DOHH2 (cell line): ENCODE measurements around the gene ZNF444.

Experiments
- H3F3A ChIP-seq: fragments of 200-600 bp; sonication (generic), shearing (Covaris generic); 2 replicates; pipeline ENCODE4 v1.6.0; 2016; ENCODE audit warnings: antibody characterized with exemption, mild to moderate bottlenecking; ENCODE audit not compliant: control insufficient read depth, insufficient read depth
- H3K27ac ChIP-seq: fragments of 200-600 bp; sonication (generic); 2 replicates; pipeline ENCODE4 v1.5.1; 2014; ENCODE audit warnings: low read depth, mild to moderate bottlenecking, low read length, moderate library complexity
- H3K27me3 ChIP-seq: fragments of 200-600 bp; sonication (generic); 2 replicates; pipeline ENCODE4 v1.6.1; 2014; ENCODE audit warnings: mild to moderate bottlenecking, low read length, mixed read lengths; ENCODE audit not compliant: control insufficient read depth
- H3K36me3 ChIP-seq: fragments of 200-600 bp; sonication (generic); 2 replicates; pipeline ENCODE4 v1.6.1; 2014; ENCODE audit warnings: mild to moderate bottlenecking, low read length, moderate library complexity, mixed read lengths; ENCODE audit not compliant: control insufficient read depth
- H3K4me1 ChIP-seq: fragments of 200-600 bp; sonication (generic); 2 replicates; pipeline ENCODE4 v1.6.1; 2014; ENCODE audit warnings: mild to moderate bottlenecking, low read length, mixed read lengths; ENCODE audit not compliant: control insufficient read depth
- H3K4me2 ChIP-seq: fragments of 200-600 bp; sonication (generic); 2 replicates; pipeline ENCODE4 v1.6.0; 2014; ENCODE audit warnings: mild to moderate bottlenecking, low read length, moderate library complexity
- H3K4me3 ChIP-seq: fragments of 200-600 bp; sonication (generic); 2 replicates; pipeline ENCODE4 v1.5.1; 2014; ENCODE audit warnings: mild to moderate bottlenecking, low read length, mixed read lengths
- H3K79me2 ChIP-seq: fragments of 200-600 bp; sonication (generic); 2 replicates; pipeline ENCODE4 v1.6.1; 2014; ENCODE audit warnings: mild to moderate bottlenecking, low read length, mixed read lengths; ENCODE audit not compliant: control insufficient read depth
- H3K9me2 ChIP-seq: fragments of 200-600 bp; sonication (generic); replicated peaks from 2 replicates; pipeline ENCODE4 v1.6.1; 2014; ENCODE audit warnings: mild to moderate bottlenecking, low read length, mixed read lengths; ENCODE audit not compliant: control insufficient read depth
- H3K9me3 ChIP-seq: fragments of 200-600 bp; sonication (generic); 2 replicates; pipeline ENCODE4 v1.6.1; 2014; ENCODE audit warnings: antibody characterized with exemption, low read length, mixed read lengths; ENCODE audit not compliant: control insufficient read depth, insufficient read depth
- H4K20me1 ChIP-seq: fragments of 200-600 bp; sonication (generic); 2 replicates; pipeline ENCODE4 v1.6.0; 2014; ENCODE audit warnings: low read depth, mild to moderate bottlenecking, antibody characterized with exemption, low read length, moderate library complexity; ENCODE audit not compliant: control insufficient read depth, insufficient read depth
- CTCF ChIP-seq: fragments of 200-600 bp; sonication (generic); IDR thresholded peaks from one replicate; pipeline ENCODE4 v1.5.1; 2014; ENCODE audit warnings: antibody characterized with exemption, mild to moderate bottlenecking, low read depth, low read length; ENCODE audit not compliant: poor library complexity, severe bottlenecking
- EZH2phosphoT487 ChIP-seq: fragments of 200-600 bp; sonication (generic); IDR thresholded peaks from 2 replicates; pipeline ENCODE4 v1.6.1; 2017; ENCODE audit warnings: borderline replicate concordance, mild to moderate bottlenecking, antibody characterized with exemption, low read length, moderate library complexity, mixed read lengths

Gene ZNF444

DNA sequence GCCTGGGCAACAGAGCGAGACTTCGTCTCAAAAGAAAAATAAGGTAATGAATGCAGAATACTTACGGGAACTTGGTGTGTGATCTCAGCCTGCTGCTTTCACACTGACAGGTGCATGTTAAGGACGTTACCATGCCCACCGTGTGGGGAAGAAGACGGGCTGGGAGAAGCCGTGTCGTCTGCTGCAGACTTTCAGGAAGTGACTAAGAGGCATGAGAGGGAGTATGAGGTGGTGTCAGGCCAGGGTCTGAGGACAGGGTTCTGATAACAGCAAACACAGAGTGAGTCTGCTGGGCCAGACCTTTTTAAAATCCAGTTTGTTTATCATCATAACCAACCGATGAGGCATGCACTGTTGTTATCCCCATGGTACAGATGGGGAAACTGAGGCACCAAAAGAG, 21.2 kb downstream of the ZNF444 start:
- Histone ChIP-seq H3K4me2 (no peak overlapping the region), H4K20me1 (no peaks in the 10 kb centered on the region), H3K79me2 (no peaks in the 10 kb centered on the region), H3K4me3 (no peak overlapping the region), H3K27me3 (no peaks in the 10 kb centered on the region), H3K9me2 (no peaks in the 10 kb centered on the region), H3K36me3 (peaks cover 9% of the 10 kb centered on the region; the same call in 1 of the 2 replicates), H3K27ac (no peak overlapping the region), H3F3A (no peaks in the 10 kb centered on the region), H3K9me3 (no peaks in the 10 kb centered on the region), H3K4me1 (no peaks in the 10 kb centered on the region)
- no peak for TF ChIP-seq EZH2phosphoT487
- no peak for TF ChIP-seq CTCF

- Histone ChIP-seq H3K9me2 (no peaks in the 10 kb centered on the region), H3K9me3 (no peaks in the 10 kb centered on the region), H3K27me3 (no peaks in the 10 kb centered on the region), H4K20me1 (no peaks in the 10 kb centered on the region), H3K36me3 (peaks cover 9% of the 10 kb centered on the region; the same call in 1 of the 2 replicates), H3K4me2 (no peak overlapping the region), H3K79me2 (no peaks in the 10 kb centered on the region), H3F3A (no peaks in the 10 kb centered on the region), H3K4me3 (no peak overlapping the region), H3K27ac (no peak overlapping the region), H3K4me1 (no peaks in the 10 kb centered on the region)
- TF ChIP-seq CTCF (no peak), EZH2phosphoT487 (no peak)
These were observed 22.0 kb downstream of the ZNF444 start for GRCh38 chr19:56163097-56163496.

DNA sequence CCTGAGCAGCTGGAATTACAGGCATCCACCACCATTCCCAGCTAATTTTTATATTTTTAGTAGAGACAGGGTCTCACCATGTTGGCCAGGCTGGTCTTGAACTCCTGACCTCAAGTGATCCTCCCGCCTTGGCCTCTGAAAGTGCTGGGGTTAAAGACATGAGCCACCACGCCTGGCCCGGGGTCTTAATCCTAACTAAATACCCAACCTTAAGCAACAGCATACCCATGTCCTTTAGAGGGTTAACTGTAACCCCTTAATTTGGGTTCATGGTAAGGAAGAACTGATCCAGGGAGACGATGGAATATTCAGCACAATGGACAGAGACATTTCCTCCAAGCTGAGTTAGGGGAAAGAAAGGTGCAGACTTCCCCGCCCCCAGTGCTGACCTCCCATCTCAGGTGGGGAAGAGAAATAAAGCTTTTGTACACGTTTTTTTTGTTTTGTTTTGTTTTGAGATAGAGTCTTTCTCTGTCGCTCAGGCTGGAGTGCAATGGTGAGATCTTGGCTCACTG, 26.0 kb downstream of the ZNF444 start:
- TF ChIP-seq CTCF: no peak
- no peak for TF ChIP-seq EZH2phosphoT487
- Histone ChIP-seq H3K9me3 (no peaks in the 10 kb centered on the region), H3K36me3 (no peaks in the 10 kb centered on the region), H3K9me2 (no peaks in the 10 kb centered on the region), H3F3A (no peaks in the 10 kb centered on the region), H4K20me1 (no peaks in the 10 kb centered on the region), H3K4me3 (no peak overlapping the region), H3K4me1 (peaks cover 3% of the 10 kb centered on the region; the same call in 1 of the 2 replicates), H3K79me2 (no peaks in the 10 kb centered on the region), H3K27ac (no peak overlapping the region), H3K27me3 (no peaks in the 10 kb centered on the region), H3K4me2 (no peak overlapping the region)
